Adrenal gland (tissue), 12 donors: ENCODE measurements around the gene SAMD15. TPM values are rescaled to one million over a fixed set of nuclear protein-coding genes. Genes with fewer than 3 reads are reported as not detected.

Experiments
- DNase-seq, 7 donors: peaks; one replicate each; pipeline ENCODE4 v3.0.0-alpha.2; 2019 to 2020
- H3K27ac ChIP-seq, 5 donors: fragments of 200-600 bp; sonication (generic) in 4 of 5; 1 replicate in 3 of 5; 2 replicates in 2 of 5; pipeline versions ENCODE4 v1.5.1 to v1.8.0; 2016 to 2020; ENCODE audit warnings: mild to moderate bottlenecking in 1 of 5
- H3K27me3 ChIP-seq: fragments of 200-600 bp; 2 replicates; pipeline ENCODE4 v1.8.0; 2021
- H3K36me3 ChIP-seq, 2 donors: fragments of 200-600 bp; replicated peaks in 1 of 2; 1 replicate in 1 of 2; 2 replicates in 1 of 2; pipeline versions ENCODE4 v1.5.1 to v1.8.0; 2018 to 2022
- H3K4me1 ChIP-seq, 2 donors: fragments of 200-600 bp; replicated peaks in 1 of 2; 1 replicate in 1 of 2; 2 replicates in 1 of 2; pipeline versions ENCODE4 v1.5.1 to v1.8.0; 2018 to 2021
- H3K4me3 ChIP-seq, 4 donors: fragments of 200-600 bp; sonication (generic) in 3 of 4; one replicate each; pipeline ENCODE4 v1.5.1; 2016 to 2018
- H3K9me3 ChIP-seq, 3 donors: fragments of 200-600 bp; sonication (generic) in 1 of 3; replicated peaks in 1 of 3; 1 replicate in 2 of 3; 2 replicates in 1 of 3; pipeline versions ENCODE4 v1.5.1 to v1.8.0; 2016 to 2021
- CTCF ChIP-seq, 6 experiments: fragments of 450-650 bp in 4 of 6; fragments of 200-600 bp in 2 of 6; sonication (generic) in 1 of 6; IDR thresholded peaks; 1 replicate in 5 of 6; 2 replicates in 1 of 6; pipeline versions ENCODE4 v1.5.1 to v1.8.0; 2016 to 2021; ENCODE audit warnings: antibody characterized with exemption in 6 of 6, mild to moderate bottlenecking in 2 of 6, moderate library complexity in 1 of 6
- POLR2A ChIP-seq, 2 donors: fragments of 450-650 bp; IDR thresholded peaks; one replicate each; pipeline ENCODE4 v1.6.1; 2017; ENCODE audit warnings: antibody characterized with exemption in 2 of 2, mild to moderate bottlenecking in 2 of 2, moderate library complexity in 1 of 2
- WGBS, 4 donors: extraction: QIAGEN DNeasy Blood & Tissue Kit in 2 of 4; methylation state at CpG; one replicate each; pipeline versions ENCODE4 v1.1.5 to v1.1.7; 2013 to 2017; 5-methylcytosine and 5-hydroxymethylcytosine counted together
- intact Hi-C, 2 donors: fragments of 100-400 bp; cut with DNase I; formaldehyde crosslinking; loops; one replicate each; pipeline versions ENCODE4 v1.14.1 to v1.15.0; 2022 to 2023
- polyA plus RNA-seq, 3 donors: library from polyadenylated mRNA; stranded (reverse); fragments of 200-250 nt in 2 of 3; fragments of 350-450 nt in 1 of 3; fragmentation: Illumina TruSeq in 1 of 3; extraction: RNeasy Lipid Tissue Mini Kit (QIAGEN cat#74804) in 1 of 3; gene quantifications; one replicate each; pipeline ENCODE4 v1.2.3, GENCODE V29; 2013 to 2014
- total RNA-seq, 9 donors: library from RNA; depleted of rRNA in 4 of 9; stranded (reverse); fragments of >200 nt in 4 of 9; fragments of 120-200 nt in 1 of 9; fragmentation: NEBNext Ultra II Directional in 1 of 9; extraction: Animal tissue kit (Norgen Biotek cat#: 25700) in 1 of 9; gene quantifications; one replicate each; pipeline versions ENCODE4 v1.1.0 to v1.2.4, GENCODE V29; 2013 to 2023
- donor health status: healthy with polysubstance abuse.
- donor health status: Bipolar disorder and iron deficiency.
- donor health status: DM: yes; HTN: yes; CAD: no.
- donor health status: DM: no; HTN: no; CAD: no.
- donor health status: DM: no; HTN: no; CAD: no.
- donor health status: DM: yes; HTN: yes; CAD: no.

SAMD15 gene
- total and polyA plus RNA-seq, 12 donors = 0.24 to 4.6 (median 1.5) TPM

- no peak for DNase-seq
- no peak for TF ChIP-seq CTCF (IDR thresholded peaks at IDR 0.05)
- TF ChIP-seq POLR2A (IDR thresholded peaks at IDR 0.05) = no peak
- no peak overlapping the region for H3K27ac ChIP-seq
- H3K27me3 ChIP-seq = no peaks in the 10 kb centered on the region
- peaks cover 0 to 6% of the 10 kb centered on the region in 2 donors for H3K36me3 ChIP-seq
- 62 to 82% (median 70%) methylated on average over 3 of the region's 3 CpGs for WGBS, 4 donors
- intact Hi-C loops = no loop called here
- H3K9me3 ChIP-seq = no peaks in the 10 kb centered on the region
- no peak overlapping the region for H3K4me3 ChIP-seq
- no peaks in the 10 kb centered on the region for H3K4me1 ChIP-seq
These were observed 29.4 kb upstream of the SAMD15 start for GRCh38 chr14:77347751-77348150.

- 85 to 93% (median 93%) methylated on average over 5 of the region's 5 CpGs for WGBS, 4 donors
- Histone ChIP-seq H3K27me3 (no peaks in the 10 kb centered on the region), H3K9me3 (no peaks in the 10 kb centered on the region), H3K27ac (no peak overlapping the region), H3K36me3 (no peaks in the 10 kb centered on the region), H3K4me1 (no peaks in the 10 kb centered on the region), H3K4me3 (no peak overlapping the region)
- no peak for DNase-seq
- intact Hi-C loops = no loop called here
- no peak for TF ChIP-seq POLR2A (IDR thresholded peaks at IDR 0.05)
- no peak for TF ChIP-seq CTCF (IDR thresholded peaks at IDR 0.05)
These were observed 23.6 kb upstream of the SAMD15 start for GRCh38 chr14:77353469-77354141.

GRCh38 chr14:77355811-77356210 is 21.4 kb upstream of the SAMD15 start:
- H3K9me3 ChIP-seq = no peaks in the 10 kb centered on the region
- intact Hi-C loops = no loop called here
- H3K4me1 ChIP-seq = no peaks in the 10 kb centered on the region
- no peaks in the 10 kb centered on the region for H3K27me3 ChIP-seq
- H3K27ac ChIP-seq = no peak overlapping the region
- H3K36me3 ChIP-seq = no peaks in the 10 kb centered on the region
- no peak for DNase-seq
- 88 to 92% (median 90%) methylated on average over 4 of the region's 4 CpGs for WGBS, 4 donors
- TF ChIP-seq POLR2A (IDR thresholded peaks at IDR 0.05) = no peak
- no peak for TF ChIP-seq CTCF (IDR thresholded peaks at IDR 0.05)
- no peak overlapping the region for H3K4me3 ChIP-seq

- intact Hi-C loops = no loop called here
- Histone ChIP-seq H3K4me3 (no peak overlapping the region), H3K27me3 (no peaks in the 10 kb centered on the region), H3K36me3 (no peaks in the 10 kb centered on the region), H3K4me1 (no peaks in the 10 kb centered on the region), H3K9me3 (no peaks in the 10 kb centered on the region), H3K27ac (no peak overlapping the region)
- TF ChIP-seq POLR2A (IDR thresholded peaks at IDR 0.05) = no peak
- no peak for TF ChIP-seq CTCF (IDR thresholded peaks at IDR 0.05)
- no peak for DNase-seq
- WGBS, 4 donors = 96 to 98% (median 97%) methylated on average over 4 of the region's 4 CpGs
These were observed 20.3 kb upstream of the SAMD15 start for GRCh38 chr14:77356899-77357298.
